ENCODE measurements around the gene CCDC38.
A peak's percentile ranks its signal among the peaks of the same experiment; 100 is the strongest.
"Not testable (repeated sequence)": the region's sequence is repeated elsewhere in the genome, so short reads cannot be mapped to it uniquely, and the experiment has no call there.

Gene CCDC38

DNA sequence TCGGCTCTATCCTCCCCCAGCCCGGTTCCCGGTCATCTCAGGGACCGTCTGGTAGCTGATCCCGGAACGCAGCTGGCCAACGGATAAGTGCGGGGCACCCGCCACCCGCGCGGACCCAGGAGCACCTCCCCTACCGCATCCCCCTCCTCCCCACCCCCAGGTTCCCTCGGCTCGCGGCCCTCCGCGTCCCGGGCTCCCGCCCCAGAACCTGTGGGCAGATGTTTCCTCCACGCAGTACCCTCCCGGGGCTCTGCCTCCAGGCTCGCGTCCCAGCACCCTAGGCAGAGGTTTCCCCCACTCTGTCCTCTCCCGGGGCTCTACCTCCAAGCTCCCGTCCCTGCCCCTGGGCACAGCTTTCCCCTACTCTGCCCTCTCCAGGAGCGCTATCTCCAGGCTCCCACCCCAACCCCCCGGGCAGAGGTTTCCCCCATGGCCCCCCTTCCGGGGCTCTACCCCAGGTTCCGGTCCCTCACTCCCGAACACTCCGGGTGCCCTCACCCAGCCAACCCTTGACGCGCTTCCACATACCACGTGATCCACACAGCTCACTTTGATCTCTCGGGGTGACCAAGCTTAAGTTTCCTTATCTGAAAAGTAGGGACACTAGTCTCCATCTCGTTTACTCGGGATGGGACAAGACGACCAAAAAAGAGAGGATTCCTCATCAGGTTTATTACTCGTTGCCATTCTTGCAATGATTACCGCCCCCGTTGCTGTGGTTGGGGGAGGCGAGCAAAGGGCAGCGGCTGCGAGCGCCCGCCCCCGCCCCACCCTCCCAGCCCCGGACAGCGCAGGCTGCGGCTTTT, at the start of gene CCDC38:
Gene CCDC38, minus strand, starts transcription at position 91 of the 806 bp plus-strand sequence. CDS start 6,105 bp downstream, outside the sequence.
- peak; percentile 85 for DNase-seq

- DNase-seq: no peak
Measured at GRCh38 chr12:95990136-95990535, 47.7 kb upstream of the CCDC38 start.

GRCh38 chr12:95989504-95990123, 47.2 kb upstream of the CCDC38 start:
- no peak for DNase-seq

- DNase-seq: no peak
Measured at GRCh38 chr12:95988506-95989275, 46.3 kb upstream of the CCDC38 start.

- DNase-seq: no peak
Measured at GRCh38 chr12:95986635-95987570, 44.5 kb upstream of the CCDC38 start.

DNA sequence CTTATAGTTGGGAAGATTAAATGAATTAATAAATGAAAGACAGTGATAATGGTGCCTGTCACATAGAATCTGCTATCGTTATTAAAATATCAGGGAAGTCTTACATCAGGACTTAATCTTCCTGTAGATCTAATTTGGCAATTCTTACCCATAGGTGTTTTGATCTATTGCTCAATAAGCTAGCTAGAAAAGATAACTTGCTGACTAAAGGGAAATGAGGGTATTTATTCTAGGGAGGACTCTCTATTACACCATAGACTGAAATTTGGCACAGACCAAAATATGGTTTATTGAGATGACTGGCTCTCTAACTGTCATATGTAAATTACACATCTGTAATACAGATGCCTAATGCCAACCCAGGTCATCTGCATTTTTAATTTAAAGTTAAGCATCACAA, 42.3 kb upstream of the CCDC38 start:
- no peak for DNase-seq

- no peak for DNase-seq
Measured at GRCh38 chr12:95982602-95983001, 40.2 kb upstream of the CCDC38 start.

DNA sequence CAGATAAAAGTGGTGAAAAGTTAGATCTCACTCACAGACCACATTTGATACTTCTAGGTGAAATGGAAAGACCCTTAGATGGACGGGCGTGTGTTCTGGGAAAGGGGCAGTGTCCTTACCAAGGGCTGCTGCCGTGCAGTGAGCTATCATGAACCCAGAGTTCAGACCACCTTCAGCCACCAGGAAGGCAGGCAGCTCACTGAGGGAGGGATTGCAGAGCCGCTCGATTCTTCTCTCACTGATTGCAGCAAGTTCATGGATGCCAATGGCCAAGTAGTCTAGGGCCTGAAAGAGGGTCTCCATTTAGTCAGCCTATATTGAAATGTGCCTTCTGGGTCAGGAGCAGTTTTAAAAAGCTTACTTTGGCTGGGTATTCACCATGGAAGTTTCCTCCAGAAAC, 38.0 kb upstream of the CCDC38 start:
- no peak for DNase-seq

GRCh38 chr12:95978774-95979173, 36.4 kb upstream of the CCDC38 start:
- no peak for DNase-seq

- DNase-seq: no peak
Measured at GRCh38 chr12:95978351-95978750, 35.9 kb upstream of the CCDC38 start.

DNA sequence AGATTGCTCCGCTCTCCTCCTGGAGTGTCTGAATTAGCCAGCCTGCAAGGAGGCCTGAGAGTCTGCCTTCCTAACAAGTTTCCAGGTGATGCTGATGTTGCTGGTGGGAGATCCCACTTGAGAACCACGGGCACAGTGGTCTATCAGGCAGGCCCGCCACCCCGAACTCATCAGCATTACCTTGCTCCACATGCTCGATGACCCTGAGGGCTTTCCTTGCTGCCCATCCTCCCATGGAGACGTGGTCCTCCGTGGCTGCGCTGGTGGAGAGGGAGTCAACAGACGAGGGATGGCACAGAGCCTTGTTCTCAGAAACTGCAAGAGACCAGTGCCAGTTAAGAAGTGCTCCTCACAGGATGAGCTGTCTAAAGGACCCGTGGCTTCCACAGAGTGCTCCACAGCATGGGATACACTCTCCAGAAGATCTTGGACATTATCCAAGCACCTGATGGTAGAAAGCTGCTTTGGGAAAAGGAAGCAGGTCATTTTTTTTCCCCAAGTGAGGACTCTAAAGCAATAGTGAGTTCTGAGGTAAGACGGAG, 35.4 kb upstream of the CCDC38 start:
- no peak for DNase-seq

DNA sequence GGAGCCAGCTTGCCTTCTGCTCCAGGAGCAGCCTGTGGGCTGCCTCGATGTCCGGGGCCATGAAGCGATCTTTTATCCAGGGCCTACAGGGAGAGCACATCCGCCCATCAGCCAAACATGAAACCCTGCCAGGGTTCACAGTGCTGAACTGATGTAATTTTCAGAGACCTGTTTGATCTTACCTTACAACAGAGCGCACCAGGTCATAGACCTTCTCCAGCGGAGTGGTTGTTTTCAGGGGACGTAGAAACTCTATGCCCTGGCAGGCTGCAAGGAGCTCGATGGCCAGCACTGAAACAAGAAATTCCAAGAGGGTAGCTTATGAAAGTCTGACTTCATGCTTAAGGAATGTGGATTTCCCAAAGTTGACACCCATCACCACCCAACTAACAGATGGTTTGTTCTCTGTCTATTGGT, 34.0 kb upstream of the CCDC38 start:
- no peak for DNase-seq

DNA sequence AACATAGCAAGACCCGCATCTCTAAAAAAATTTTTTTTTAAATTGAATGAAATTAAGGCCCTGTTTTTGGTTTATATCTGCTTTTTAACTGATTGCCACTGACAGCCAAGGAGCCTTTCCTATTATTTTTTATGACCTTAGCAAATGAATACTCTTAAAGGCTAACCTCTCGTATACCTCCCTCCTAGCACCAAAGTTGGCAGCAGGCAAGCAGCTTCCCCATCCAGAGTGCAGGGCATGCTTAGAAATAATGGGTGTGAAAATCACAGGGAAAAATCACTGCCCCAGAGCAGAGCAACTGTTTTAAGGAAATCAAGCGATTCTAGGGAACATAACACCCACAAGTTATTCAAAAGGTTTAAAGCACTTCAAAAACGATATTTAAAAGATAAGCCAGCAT, 33.1 kb upstream of the CCDC38 start:
- DNase-seq: no peak

- no peak for DNase-seq
Measured at GRCh38 chr12:95974358-95974757, 31.9 kb upstream of the CCDC38 start.

DNA sequence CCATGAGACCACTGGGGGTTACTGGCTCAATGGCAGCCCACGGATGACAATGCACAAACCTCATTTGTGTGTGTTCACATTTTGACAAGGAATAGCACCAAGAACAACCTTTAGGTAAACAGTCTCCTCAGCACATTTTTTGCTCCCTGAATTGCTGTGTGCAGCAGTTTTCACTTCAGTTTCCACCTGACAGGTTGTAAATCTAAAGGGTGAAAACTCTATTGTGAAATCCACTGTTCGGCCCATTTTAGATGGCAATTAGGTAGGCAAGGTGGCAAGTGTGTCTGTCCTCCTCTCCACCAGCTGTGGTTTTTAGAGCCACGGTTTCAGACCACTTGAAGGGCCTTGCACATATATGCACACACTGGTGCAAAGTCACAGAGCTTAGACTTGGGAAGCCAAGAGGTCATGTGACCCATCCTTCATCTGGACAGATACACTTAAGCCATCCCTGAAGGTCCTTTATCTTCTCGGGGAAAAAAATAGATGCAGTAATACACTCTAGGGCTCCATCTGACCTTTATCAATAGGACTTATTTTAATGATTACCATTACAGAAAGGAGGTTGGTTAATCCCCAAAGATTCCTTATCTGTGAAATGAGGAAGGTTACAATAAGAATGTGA, 30.5 kb upstream of the CCDC38 start:
- DNase-seq: no peak

DNA sequence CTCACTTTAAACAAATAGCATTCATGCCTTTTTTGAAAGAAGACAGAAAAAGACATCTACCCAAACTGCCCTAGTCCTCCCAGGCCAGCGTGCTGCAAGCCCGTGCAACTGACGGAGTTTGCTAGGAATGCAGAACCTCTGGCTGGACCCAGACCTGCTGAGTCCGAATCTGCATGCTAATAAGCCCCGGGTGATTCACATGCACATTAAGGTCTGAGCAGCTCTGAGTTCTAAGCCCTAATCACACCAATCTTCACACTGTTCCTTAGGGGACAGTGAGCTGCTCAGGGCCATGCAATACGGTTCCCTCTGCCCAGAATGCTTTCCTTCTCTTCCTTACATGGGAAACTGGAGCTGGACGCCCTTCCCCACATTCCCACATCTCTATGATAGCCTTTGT, 28.5 kb upstream of the CCDC38 start:
- DNase-seq: no peak

GRCh38 chr12:95969116-95969515, 26.7 kb upstream of the CCDC38 start:
- DNase-seq: not testable (repeated sequence)

DNA sequence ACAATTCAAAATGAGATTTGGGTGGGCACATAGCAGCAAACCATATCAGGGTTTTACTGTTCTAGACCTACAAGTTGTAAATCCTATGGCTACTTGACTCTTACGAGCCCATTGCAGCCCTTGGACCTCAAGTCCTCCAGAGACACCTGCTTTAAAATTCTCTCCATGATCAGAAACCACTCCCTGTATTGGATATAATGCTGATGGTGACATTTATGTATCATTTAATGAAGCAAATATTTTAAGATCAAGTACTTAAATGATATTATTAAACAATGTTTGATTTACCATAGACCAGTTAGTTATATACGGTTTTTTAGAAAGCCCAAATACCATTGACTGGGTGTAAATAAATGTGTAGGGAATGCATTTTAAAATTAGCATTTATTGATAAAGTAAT, 24.9 kb upstream of the CCDC38 start:
- DNase-seq: no peak

- no peak for DNase-seq
Measured at GRCh38 chr12:95966287-95966870, 24.0 kb upstream of the CCDC38 start.

GRCh38 chr12:95963096-95963495, 20.7 kb upstream of the CCDC38 start:
- no peak for DNase-seq

DNA sequence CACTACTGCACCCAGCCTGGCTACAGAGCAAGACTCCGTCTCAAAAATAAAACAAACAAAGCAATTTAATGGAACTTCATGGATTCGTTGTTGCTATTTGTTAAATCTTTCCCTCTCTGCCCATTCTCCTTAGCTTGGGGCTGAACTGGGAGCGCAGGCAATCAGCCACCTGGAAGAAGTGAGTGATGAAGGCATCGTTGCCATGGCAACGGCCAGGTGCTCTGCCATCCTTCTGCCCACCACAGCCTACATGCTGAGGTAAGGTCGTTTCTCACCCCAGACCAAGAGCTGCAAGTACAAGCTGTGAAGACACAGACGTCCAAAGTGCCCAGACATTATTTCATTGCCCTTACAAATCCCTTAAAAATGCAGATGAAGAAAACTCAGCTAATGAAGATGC, 19.8 kb upstream of the CCDC38 start:
- DNase-seq: no peak

Measured in CD4-positive, alpha-beta T cell treated with Interleukin-17A for 4 hours (primary cell).